ENCODE measurements around the gene KCNC4.

Gene KCNC4

GRCh38 chr1:110235181-110235833, 25.2 kb downstream of the KCNC4 start:
- no peak for DNase-seq (ENCODE audit: low read depth)
- H3K4me3 ChIP-seq (replicated peaks; ENCODE audit: low read depth, low read length): no peak overlapping the region
- TF ChIP-seq, protein P1, sequence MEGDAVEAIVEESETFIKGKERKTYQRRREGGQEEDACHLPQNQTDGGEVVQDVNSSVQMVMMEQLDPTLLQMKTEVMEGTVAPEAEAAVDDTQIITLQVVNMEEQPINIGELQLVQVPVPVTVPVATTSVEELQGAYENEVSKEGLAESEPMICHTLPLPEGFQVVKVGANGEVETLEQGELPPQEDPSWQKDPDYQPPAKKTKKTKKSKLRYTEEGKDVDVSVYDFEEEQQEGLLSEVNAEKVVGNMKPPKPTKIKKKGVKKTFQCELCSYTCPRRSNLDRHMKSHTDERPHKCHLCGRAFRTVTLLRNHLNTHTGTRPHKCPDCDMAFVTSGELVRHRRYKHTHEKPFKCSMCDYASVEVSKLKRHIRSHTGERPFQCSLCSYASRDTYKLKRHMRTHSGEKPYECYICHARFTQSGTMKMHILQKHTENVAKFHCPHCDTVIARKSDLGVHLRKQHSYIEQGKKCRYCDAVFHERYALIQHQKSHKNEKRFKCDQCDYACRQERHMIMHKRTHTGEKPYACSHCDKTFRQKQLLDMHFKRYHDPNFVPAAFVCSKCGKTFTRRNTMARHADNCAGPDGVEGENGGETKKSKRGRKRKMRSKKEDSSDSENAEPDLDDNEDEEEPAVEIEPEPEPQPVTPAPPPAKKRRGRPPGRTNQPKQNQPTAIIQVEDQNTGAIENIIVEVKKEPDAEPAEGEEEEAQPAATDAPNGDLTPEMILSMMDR (IDR thresholded peaks at IDR 0.05; ENCODE audit: low read length, missing control alignments): no peak

DNA sequence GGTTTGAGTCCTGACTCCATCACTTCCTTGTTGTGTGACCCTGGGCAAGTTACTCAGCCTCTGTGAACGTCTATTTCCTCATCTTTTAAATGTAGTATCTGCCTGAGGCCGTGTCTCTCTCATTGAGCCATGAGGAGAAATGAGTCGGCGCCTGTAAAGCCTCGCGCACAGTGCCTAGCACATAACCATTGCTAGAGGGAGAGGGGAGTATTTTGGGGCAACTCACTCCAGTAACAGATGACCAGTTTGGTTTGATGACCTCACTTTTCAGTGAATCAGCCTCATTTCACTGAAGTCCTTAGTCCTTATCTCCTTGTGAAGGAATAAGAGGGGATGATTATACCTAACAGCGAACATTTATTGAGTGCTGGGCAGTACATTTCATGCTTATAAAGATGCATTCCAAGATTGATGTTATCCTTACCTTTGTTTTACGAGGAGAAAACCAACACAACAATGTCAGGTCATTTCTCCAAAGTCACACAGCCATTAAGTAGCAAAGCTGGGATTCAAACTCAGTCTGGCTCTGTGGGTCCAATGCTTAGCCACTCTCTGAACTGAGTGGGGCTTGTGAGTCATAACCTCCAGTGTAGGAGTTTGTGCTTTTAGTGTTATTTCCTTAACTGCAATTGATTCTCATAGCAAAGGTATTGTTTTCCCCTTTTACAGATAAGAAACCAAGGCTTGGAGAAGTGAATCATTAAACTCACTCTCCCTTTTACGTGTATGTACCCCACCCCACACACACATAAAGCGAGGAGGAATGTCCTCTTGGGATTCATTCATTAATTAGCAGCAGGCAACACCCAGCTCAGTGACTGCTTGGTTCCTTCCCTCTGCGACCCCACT, 25.9 kb downstream of the KCNC4 start:
- no peak overlapping the region for H3K4me3 ChIP-seq (replicated peaks; ENCODE audit: low read depth, low read length)
- TF ChIP-seq, protein P1 (IDR thresholded peaks at IDR 0.05; ENCODE audit: low read length, missing control alignments): no peak
- DNase-seq (ENCODE audit: low read depth): peak; percentile 92

GRCh38 chr1:110237386-110238152, 27.5 kb downstream of the KCNC4 start:
- TF ChIP-seq, protein P1 (IDR thresholded peaks at IDR 0.05; ENCODE audit: low read length, missing control alignments): no peak
- H3K4me3 ChIP-seq (replicated peaks; ENCODE audit: low read depth, low read length): no peak overlapping the region
- DNase-seq (ENCODE audit: low read depth): peak; percentile 39

DNA sequence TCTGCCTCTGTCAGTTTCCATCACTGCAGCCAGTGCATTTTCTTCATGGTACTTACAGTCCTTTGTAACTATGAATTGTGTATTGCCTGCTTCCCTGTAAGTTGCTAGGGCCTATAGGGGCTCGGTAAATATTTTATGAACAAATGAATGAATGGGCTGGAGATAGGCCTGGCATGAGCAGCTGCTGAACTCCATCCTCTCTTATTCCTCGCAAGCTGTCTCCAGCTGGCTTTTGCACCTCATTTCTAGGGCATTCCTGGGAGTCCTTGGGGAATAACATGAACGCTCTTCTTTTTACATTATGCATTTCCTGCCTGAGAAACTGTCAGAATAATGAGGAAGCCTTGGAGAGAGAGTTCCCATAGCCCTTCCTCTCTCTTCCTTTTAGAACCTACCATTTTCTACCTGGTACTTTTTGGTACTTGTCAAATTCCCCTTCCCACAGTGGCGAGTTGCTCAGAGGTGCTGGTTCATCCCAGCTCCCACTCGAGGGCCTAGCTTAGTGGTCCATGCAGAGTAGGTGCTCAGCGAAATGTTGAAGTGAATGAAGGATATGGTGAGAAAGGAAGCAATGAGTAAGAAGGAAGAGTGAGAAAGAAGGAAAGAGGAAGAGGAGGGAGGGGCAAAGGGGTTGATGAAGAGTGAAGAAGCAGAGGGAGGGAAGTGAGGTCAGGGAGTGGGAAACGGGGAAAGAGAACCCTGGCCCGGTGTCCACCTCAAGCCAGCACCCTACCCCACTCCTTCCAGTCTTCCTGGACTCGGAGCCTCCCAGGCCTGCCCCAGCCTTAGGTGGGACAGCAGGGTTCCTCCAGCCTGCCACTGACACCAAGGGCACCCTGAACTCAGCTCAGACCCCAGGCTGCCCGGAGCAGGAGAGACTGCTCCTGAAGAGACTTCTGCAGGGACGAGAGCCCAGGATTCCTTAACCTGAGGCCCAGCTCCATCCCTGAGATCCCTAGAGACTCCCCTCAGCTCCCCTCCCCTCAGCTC, 29.6 kb downstream of the KCNC4 start:
- peak; percentile 46 for DNase-seq (ENCODE audit: low read depth)
- TF ChIP-seq, protein P1 (IDR thresholded peaks at IDR 0.05; ENCODE audit: low read length, missing control alignments): no peak
- H3K4me3 ChIP-seq (replicated peaks; ENCODE audit: low read depth, low read length): no peak overlapping the region

GRCh38 chr1:110240476-110241210, 30.5 kb downstream of the KCNC4 start:
- no peak overlapping the region for H3K4me3 ChIP-seq (replicated peaks; ENCODE audit: low read depth, low read length)
- TF ChIP-seq, protein P1 (IDR thresholded peaks at IDR 0.05; ENCODE audit: low read length, missing control alignments): no peak
- DNase-seq (ENCODE audit: low read depth): no peak
